GM23338 (cell line): ENCODE measurements around the gene RFXAP. TPM values are rescaled to one million over a fixed set of nuclear protein-coding genes. Genes with fewer than 3 reads are reported as not detected.

ENCODE experiments used
- ATAC-seq: fragments of 200-7000 bp; cut with Tn5 transposase; 3 replicates; pipeline ENCODE4 v1.9.1; 2020
- DNase-seq: peaks from one replicate; pipeline ENCODE4 v3.0.0-alpha.2; 2015; ENCODE audit warnings: low spot score
- H2AFZ ChIP-seq: fragments of 200-600 bp; sonication (generic); 2 replicates; pipeline ENCODE4 v1.8.0; 2016; ENCODE audit warnings: antibody characterized with exemption, mild to moderate bottlenecking, moderate library complexity
- H3F3A ChIP-seq: fragments of 200-600 bp; sonication (generic); replicated peaks from 2 replicates; pipeline ENCODE4 v1.8.0; 2017; ENCODE audit warnings: antibody characterized with exemption, mixed run types, low read depth
- H3K27ac ChIP-seq: fragments of 200-600 bp; sonication (generic); 2 replicates; pipeline ENCODE4 v1.6.1; 2016; ENCODE audit warnings: low read depth
- H3K27me3 ChIP-seq: fragments of 200-600 bp; sonication (generic); 2 replicates; pipeline ENCODE4 v1.8.0; 2016; ENCODE audit warnings: mild to moderate bottlenecking, mixed run types, moderate library complexity; ENCODE audit not compliant: insufficient read depth
- H3K36me3 ChIP-seq: fragments of 200-600 bp; sonication (generic); 2 replicates; pipeline ENCODE4 v1.8.0; 2016; ENCODE audit warnings: mild to moderate bottlenecking; ENCODE audit not compliant: insufficient read depth
- H3K4me1 ChIP-seq: fragments of 200-600 bp; sonication (generic); 2 replicates; pipeline ENCODE4 v1.8.0; 2016; ENCODE audit warnings: mild to moderate bottlenecking, moderate library complexity; ENCODE audit not compliant: insufficient read depth
- H3K4me2 ChIP-seq: fragments of 200-600 bp; sonication (generic); 2 replicates; pipeline ENCODE4 v1.7.1; 2017; ENCODE audit warnings: mixed run types
- H3K4me3 ChIP-seq: fragments of 200-600 bp; sonication (generic); 2 replicates; pipeline ENCODE4 v1.6.1; 2016; ENCODE audit warnings: mixed run types
- H3K79me2 ChIP-seq: fragments of 200-600 bp; sonication (generic); replicated peaks from 2 replicates; pipeline ENCODE4 v1.8.0; 2017; ENCODE audit warnings: mild to moderate bottlenecking; ENCODE audit not compliant: insufficient read depth
- H3K9me2 ChIP-seq: fragments of 200-600 bp; sonication (generic); 2 replicates; pipeline ENCODE4 v1.8.0; 2017; ENCODE audit not compliant: insufficient read depth
- H4K20me1 ChIP-seq: fragments of 200-600 bp; sonication (generic); replicated peaks from 2 replicates; pipeline ENCODE4 v1.8.0; 2017; ENCODE audit warnings: mild to moderate bottlenecking; ENCODE audit not compliant: insufficient read depth
- H3K27ac Mint-ChIP-seq: 2 replicates; pipeline ENCODE4 v1.8.0; 2020; ENCODE audit warnings: inconsistent platforms, mild to moderate bottlenecking, moderate library complexity, mixed read lengths
- H3K27me3 Mint-ChIP-seq: 3 replicates; pipeline ENCODE4 v1.8.0; 2022; ENCODE audit warnings: low read depth, mild to moderate bottlenecking, moderate library complexity, mixed read lengths, inconsistent platforms; ENCODE audit not compliant: insufficient read depth, poor library complexity
- H3K36me3 Mint-ChIP-seq: 3 replicates; pipeline ENCODE4 v1.8.0; 2021; ENCODE audit warnings: low read depth, mild to moderate bottlenecking, inconsistent platforms, moderate library complexity, mixed read lengths
- H3K4me1 Mint-ChIP-seq: 3 replicates; pipeline ENCODE4 v1.8.0; 2020; ENCODE audit warnings: mild to moderate bottlenecking, inconsistent platforms, mixed read lengths
- H3K4me3 Mint-ChIP-seq: 3 replicates; pipeline ENCODE4 v1.8.0; 2021; ENCODE audit warnings: moderate library complexity, mild to moderate bottlenecking, inconsistent platforms, mixed read lengths
- H3K9me3 Mint-ChIP-seq: 3 replicates; pipeline ENCODE4 v1.8.0; 2020; ENCODE audit warnings: moderate library complexity, mild to moderate bottlenecking, inconsistent platforms, mixed read lengths
- CREB1 ChIP-seq: fragments of 250-450 bp; sonication (Bioruptor Pico); IDR thresholded peaks from 2 replicates; pipeline ENCODE4 v1.5.0; 2020; ENCODE audit warnings: low read depth, mild to moderate bottlenecking, moderate library complexity
- ETS1 ChIP-seq: IDR thresholded peaks from 2 replicates; pipeline ENCODE4 v1.6.1; 2016; ENCODE audit warnings: antibody characterized with exemption
- EZH2 ChIP-seq: fragments of 200-600 bp; sonication (generic); IDR thresholded peaks from one replicate; pipeline ENCODE4 v1.8.0; 2017; ENCODE audit warnings: antibody characterized with exemption, mild to moderate bottlenecking, low read depth; ENCODE audit not compliant: unreplicated experiment
- JUNB ChIP-seq: IDR thresholded peaks from one replicate; pipeline ENCODE4 v1.6.1; 2016; ENCODE audit warnings: antibody characterized with exemption; ENCODE audit not compliant: unreplicated experiment
- NANOG ChIP-seq: IDR thresholded peaks from 2 replicates; pipeline ENCODE4 v1.6.1; 2016; ENCODE audit warnings: antibody characterized with exemption, borderline replicate concordance
- POLR2AphosphoS5 ChIP-seq: IDR thresholded peaks from 2 replicates; pipeline ENCODE4 v1.6.1; 2016; ENCODE audit warnings: antibody characterized with exemption, low read depth
- REST ChIP-seq: IDR thresholded peaks from one replicate; pipeline ENCODE4 v1.6.1; 2018; ENCODE audit warnings: antibody characterized with exemption; ENCODE audit not compliant: unreplicated experiment
- STAT1 ChIP-seq: IDR thresholded peaks from one replicate; pipeline ENCODE4 v1.6.1; 2016; ENCODE audit warnings: antibody characterized with exemption; ENCODE audit not compliant: unreplicated experiment
- ZNF114 ChIP-seq: fragments of 250-450 bp; sonication (Bioruptor Pico); IDR thresholded peaks from 2 replicates; pipeline ENCODE4 v1.5.0; 2020; ENCODE audit warnings: mild to moderate bottlenecking, moderate library complexity
- ZNF331 ChIP-seq: fragments of 250-450 bp; sonication (Bioruptor Pico); IDR thresholded peaks from 2 replicates; pipeline ENCODE4 v1.5.0; 2020; ENCODE audit warnings: low read depth, mild to moderate bottlenecking, moderate library complexity
- polyA plus RNA-seq: library from polyadenylated mRNA; unstranded; fragments of >200 nt; fragmentation: Nextera tagmentation; extraction: Ambion mirVana; gene quantifications from 2 replicates; pipeline ENCODE4 v1.2.1, GENCODE V29; 2016
- total RNA-seq: library from RNA; depleted of rRNA; stranded (reverse); fragments of >200 nt; shearing (Covaris generic); gene quantifications from 2 replicates; pipeline ENCODE4 v1.2.3, GENCODE V29; 2014
- TF ChIP-seq, protein P1 (sequence below), 2 experiments: fragments of 200-600 bp in 1 of 2; sonication (generic) in 1 of 2; conservative IDR thresholded peaks; 2 replicates each; pipeline versions ENCODE4 v1.5.1 to v1.6.1; 2016 to 2017; ENCODE audit warnings: antibody characterized with exemption in 2 of 2, low read depth in 2 of 2, mild to moderate bottlenecking in 2 of 2, moderate library complexity in 1 of 2

The RFXAP gene
- total and polyA plus RNA-seq, 2 experiments from 2014 or later, result 6.3 to 8.5 TPM

- H3K27me3 ChIP-seq, result no peaks in the 10 kb centered on the region
- Mint-ChIP-seq H3K9me3 (no peaks in the 10 kb centered on the region), H3K27ac (no peak overlapping the region), H3K27me3 (peaks cover 2% of the 10 kb centered on the region), H3K36me3 (no peaks in the 10 kb centered on the region), H3K4me3 (no peak overlapping the region), H3K4me1 (no peaks in the 10 kb centered on the region)
- H3K9me2 ChIP-seq, result no peaks in the 10 kb centered on the region; the same call in 1 of the 2 replicates
- no peak for ATAC-seq
- H2AFZ ChIP-seq, result no peak overlapping the region
- no peaks in the 10 kb centered on the region for H3K36me3 ChIP-seq
- no peak overlapping the region for H3K27ac ChIP-seq
- TF ChIP-seq EZH2 (no peak), STAT1 (no peak), ZNF331 (CRISPR knock-in tag) (no peak), ZNF114 (CRISPR knock-in tag) (no peak), NANOG (no peak), ETS1 (no peak), CREB1 (CRISPR knock-in tag) (no peak), JUNB (no peak)
- TF ChIP-seq, protein P1, sequence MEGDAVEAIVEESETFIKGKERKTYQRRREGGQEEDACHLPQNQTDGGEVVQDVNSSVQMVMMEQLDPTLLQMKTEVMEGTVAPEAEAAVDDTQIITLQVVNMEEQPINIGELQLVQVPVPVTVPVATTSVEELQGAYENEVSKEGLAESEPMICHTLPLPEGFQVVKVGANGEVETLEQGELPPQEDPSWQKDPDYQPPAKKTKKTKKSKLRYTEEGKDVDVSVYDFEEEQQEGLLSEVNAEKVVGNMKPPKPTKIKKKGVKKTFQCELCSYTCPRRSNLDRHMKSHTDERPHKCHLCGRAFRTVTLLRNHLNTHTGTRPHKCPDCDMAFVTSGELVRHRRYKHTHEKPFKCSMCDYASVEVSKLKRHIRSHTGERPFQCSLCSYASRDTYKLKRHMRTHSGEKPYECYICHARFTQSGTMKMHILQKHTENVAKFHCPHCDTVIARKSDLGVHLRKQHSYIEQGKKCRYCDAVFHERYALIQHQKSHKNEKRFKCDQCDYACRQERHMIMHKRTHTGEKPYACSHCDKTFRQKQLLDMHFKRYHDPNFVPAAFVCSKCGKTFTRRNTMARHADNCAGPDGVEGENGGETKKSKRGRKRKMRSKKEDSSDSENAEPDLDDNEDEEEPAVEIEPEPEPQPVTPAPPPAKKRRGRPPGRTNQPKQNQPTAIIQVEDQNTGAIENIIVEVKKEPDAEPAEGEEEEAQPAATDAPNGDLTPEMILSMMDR (conservative IDR thresholded peaks at IDR 0.05; ENCODE audit: low read depth in 2 of 2), result no peak
- DNase-seq, result no peak
- H3K4me1 ChIP-seq, result no peaks in the 10 kb centered on the region
- no peaks in the 10 kb centered on the region for H4K20me1 ChIP-seq
- H3K4me2 ChIP-seq, result no peak overlapping the region
- no peaks in the 10 kb centered on the region for H3K79me2 ChIP-seq
- H3K4me3 ChIP-seq, result no peak overlapping the region
- H3F3A ChIP-seq, result no peaks in the 10 kb centered on the region
Observed at GRCh38 chr13:36804588-36804987, 14.4 kb upstream of the RFXAP start.

GRCh38 chr13:36806102-36806501 is 12.9 kb upstream of the RFXAP start:
- no peak overlapping the region for H2AFZ ChIP-seq
- no peaks in the 10 kb centered on the region for H3K27me3 ChIP-seq
- no peak for TF ChIP-seq STAT1
- no peak for TF ChIP-seq ZNF331 (CRISPR knock-in tag)
- TF ChIP-seq POLR2AphosphoS5, result no peak
- TF ChIP-seq EZH2, result no peak
- TF ChIP-seq, protein P1 (conservative IDR thresholded peaks at IDR 0.05; ENCODE audit: low read depth in 2 of 2), result no peak
- TF ChIP-seq ZNF114 (CRISPR knock-in tag), result no peak
- TF ChIP-seq JUNB, result no peak
- no peak for TF ChIP-seq REST
- no peak for TF ChIP-seq CREB1 (CRISPR knock-in tag)
- no peak for TF ChIP-seq ETS1
- TF ChIP-seq NANOG, result no peak
- no peaks in the 10 kb centered on the region; the same call in 1 of the 2 replicates for H3K9me2 ChIP-seq
- Mint-ChIP-seq H3K4me1 (no peaks in the 10 kb centered on the region), H3K36me3 (no peaks in the 10 kb centered on the region), H3K27ac (no peak overlapping the region), H3K4me3 (no peak overlapping the region), H3K27me3 (peaks cover 2% of the 10 kb centered on the region), H3K9me3 (no peaks in the 10 kb centered on the region)
- ATAC-seq, result no peak
- no peaks in the 10 kb centered on the region for H4K20me1 ChIP-seq
- H3F3A ChIP-seq, result no peaks in the 10 kb centered on the region
- DNase-seq, result no peak
- H3K4me2 ChIP-seq, result no peak overlapping the region
- H3K36me3 ChIP-seq, result no peaks in the 10 kb centered on the region
- H3K4me1 ChIP-seq, result no peaks in the 10 kb centered on the region
- no peak overlapping the region for H3K4me3 ChIP-seq
- H3K79me2 ChIP-seq, result no peaks in the 10 kb centered on the region
- H3K27ac ChIP-seq, result no peak overlapping the region
